Measurements from ENCODE around the gene TECRL.

TECRL gene, protein sequence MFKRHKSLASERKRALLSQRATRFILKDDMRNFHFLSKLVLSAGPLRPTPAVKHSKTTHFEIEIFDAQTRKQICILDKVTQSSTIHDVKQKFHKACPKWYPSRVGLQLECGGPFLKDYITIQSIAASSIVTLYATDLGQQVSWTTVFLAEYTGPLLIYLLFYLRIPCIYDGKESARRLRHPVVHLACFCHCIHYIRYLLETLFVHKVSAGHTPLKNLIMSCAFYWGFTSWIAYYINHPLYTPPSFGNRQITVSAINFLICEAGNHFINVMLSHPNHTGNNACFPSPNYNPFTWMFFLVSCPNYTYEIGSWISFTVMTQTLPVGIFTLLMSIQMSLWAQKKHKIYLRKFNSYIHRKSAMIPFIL

DNA sequence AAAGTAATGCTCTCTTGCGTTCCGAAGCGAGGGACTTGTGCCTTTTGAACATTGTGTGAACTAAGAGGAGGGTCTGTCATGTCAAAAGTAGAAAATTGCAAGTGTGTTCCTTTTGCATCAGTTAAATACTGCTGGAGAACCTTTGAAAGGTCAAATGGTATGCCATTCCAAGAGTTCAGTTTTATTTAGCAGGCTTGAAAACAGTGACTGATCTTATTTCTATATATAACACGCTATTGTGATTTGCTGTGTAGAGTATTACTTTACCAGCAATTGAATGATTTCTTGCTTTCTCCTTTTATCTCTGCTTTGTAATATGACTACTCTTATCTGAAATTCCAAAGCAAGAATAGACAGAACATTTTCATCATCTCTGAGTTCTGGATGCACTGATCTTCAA, at the start of gene TECRL:
TECRL (minus strand) TSS at position 151 of the 400 bp plus-strand sequence; CDS start at position 52, 99 bp downstream.
- no peak for DNase-seq (ENCODE audit: low read depth)
- TF ChIP-seq, protein P1, sequence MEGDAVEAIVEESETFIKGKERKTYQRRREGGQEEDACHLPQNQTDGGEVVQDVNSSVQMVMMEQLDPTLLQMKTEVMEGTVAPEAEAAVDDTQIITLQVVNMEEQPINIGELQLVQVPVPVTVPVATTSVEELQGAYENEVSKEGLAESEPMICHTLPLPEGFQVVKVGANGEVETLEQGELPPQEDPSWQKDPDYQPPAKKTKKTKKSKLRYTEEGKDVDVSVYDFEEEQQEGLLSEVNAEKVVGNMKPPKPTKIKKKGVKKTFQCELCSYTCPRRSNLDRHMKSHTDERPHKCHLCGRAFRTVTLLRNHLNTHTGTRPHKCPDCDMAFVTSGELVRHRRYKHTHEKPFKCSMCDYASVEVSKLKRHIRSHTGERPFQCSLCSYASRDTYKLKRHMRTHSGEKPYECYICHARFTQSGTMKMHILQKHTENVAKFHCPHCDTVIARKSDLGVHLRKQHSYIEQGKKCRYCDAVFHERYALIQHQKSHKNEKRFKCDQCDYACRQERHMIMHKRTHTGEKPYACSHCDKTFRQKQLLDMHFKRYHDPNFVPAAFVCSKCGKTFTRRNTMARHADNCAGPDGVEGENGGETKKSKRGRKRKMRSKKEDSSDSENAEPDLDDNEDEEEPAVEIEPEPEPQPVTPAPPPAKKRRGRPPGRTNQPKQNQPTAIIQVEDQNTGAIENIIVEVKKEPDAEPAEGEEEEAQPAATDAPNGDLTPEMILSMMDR (IDR thresholded peaks at IDR 0.05; ENCODE audit: low read depth, low read length, missing control alignments), result no peak
- in situ Hi-C loops (cut with HindIII; ENCODE audit: low sequenced_read_pairs), result no loop called here
- H3K4me3 ChIP-seq (ENCODE audit: low read depth, low read length), result no peak within 1 kb of the TSS

DNA sequence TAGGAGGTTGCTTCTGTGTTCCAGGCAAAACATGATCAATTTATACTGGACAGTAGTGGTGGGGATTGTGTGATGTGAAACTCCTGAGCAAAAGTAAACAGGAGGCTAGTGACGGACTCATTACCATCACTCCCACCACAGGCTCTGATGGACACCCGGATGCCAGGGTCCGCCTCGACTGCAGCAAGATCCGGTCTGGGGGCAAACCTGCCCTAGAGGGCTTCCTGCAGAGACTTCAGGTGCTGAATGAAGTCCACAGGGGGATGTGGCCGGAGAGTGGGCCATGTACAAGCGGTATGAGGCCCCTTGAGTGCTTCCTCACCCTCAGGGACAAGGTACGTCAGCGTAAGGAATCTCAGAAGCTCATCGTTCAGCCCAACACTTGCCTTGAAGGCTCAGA, 23.4 kb upstream of the TECRL start:
- H3K4me3 ChIP-seq (ENCODE audit: low read depth, low read length), result no peak overlapping the region
- no peak for DNase-seq (ENCODE audit: low read depth)
- in situ Hi-C loops (cut with HindIII; ENCODE audit: low sequenced_read_pairs), result no loop called here
- TF ChIP-seq, protein P1 (IDR thresholded peaks at IDR 0.05; ENCODE audit: low read depth, low read length, missing control alignments), result no peak

DNA sequence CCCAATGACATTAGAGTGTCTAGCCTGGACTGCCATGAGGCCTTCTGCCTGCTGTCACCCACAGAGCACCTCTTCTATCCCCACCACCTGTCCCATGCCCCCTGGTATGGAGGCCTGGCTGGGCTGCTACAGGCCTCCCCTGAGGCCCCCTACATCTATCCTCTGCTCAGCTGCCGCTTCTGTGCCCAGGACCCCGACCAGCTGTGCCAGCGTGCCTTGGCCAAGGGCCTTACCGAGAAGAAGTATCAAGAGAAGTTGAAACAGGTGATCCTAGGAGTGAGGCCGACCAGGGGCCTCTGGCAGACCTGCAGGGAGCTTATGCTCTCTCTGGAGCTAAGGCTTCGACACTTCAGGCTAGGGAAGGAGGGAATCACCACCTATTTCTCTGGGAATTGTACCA, 21.7 kb upstream of the TECRL start:
- in situ Hi-C loops (cut with HindIII; ENCODE audit: low sequenced_read_pairs), result no loop called here
- TF ChIP-seq, protein P1 (IDR thresholded peaks at IDR 0.05; ENCODE audit: low read depth, low read length, missing control alignments), result no peak
- no peak for DNase-seq (ENCODE audit: low read depth)
- H3K4me3 ChIP-seq (ENCODE audit: low read depth, low read length), result no peak overlapping the region

DNA sequence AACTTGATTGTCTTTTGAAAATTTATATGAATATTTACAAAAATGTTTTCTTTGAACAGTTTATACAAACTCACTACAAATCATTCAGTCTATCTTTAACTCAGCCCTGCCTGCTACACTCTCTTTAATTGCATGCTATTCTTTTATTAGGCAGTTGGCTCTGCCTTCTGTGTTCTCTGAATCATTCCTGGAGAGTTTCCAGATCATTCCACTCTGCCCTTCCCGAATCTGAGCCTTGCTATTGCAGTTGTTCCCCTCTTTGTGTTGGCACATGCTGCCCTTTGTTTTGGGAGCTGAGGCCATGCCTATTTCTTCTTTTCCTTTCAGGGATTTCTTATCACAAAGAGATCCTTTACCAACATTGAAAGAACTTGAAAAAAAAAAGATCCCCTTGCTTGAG, 8.7 kb upstream of the TECRL start:
- TF ChIP-seq, protein P1 (IDR thresholded peaks at IDR 0.05; ENCODE audit: low read depth, low read length, missing control alignments), result no peak
- peak; percentile 36 for DNase-seq (ENCODE audit: low read depth)
- no peak overlapping the region for H3K4me3 ChIP-seq (ENCODE audit: low read depth, low read length)
- in situ Hi-C loops (cut with HindIII; ENCODE audit: low sequenced_read_pairs), result no loop called here

DNA sequence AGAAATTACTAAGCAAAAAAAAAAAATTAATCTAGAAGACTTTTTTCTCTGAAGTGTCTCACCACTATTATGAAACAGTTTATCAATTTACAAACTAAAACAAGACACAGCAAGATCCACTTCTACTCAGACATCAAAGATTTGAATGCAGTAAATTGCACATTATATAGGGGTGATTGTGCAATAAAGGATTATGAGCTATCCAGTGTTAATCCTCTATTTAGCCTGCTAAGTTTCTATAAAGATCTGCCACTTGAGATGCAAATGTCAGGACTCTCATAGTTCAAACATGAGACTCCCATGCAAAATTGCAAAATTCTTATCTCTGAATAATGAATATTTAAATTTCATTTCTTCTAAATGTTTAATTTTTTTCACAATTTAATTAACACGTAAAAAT, 2.2 kb downstream of the TECRL start:
- no peak for DNase-seq (ENCODE audit: low read depth)
- no peak overlapping the region for H3K4me3 ChIP-seq (ENCODE audit: low read depth, low read length)
- in situ Hi-C loops (cut with HindIII; ENCODE audit: low sequenced_read_pairs), result no loop called here
- TF ChIP-seq, protein P1 (IDR thresholded peaks at IDR 0.05; ENCODE audit: low read depth, low read length, missing control alignments), result no peak

DNA sequence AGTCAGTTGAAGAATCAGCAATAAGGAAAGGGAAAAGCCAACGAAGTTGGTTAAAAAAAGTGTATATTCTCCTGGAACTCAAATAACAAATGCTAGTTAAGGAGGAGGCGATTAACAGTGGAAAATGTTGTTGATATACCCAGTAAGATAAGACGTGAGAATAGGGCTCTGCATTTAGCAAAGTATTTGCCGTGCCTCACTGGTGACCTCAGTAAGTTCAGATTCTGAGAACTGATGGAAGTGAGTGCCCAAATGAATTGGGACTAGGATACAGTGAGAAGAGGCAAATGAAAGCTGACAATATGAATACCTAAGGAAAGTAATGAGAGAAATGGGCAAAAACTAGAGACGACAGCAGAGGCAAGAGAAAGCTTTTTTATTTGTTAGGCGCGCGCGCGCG, 3.5 kb downstream of the TECRL start:
- TF ChIP-seq, protein P1 (IDR thresholded peaks at IDR 0.05; ENCODE audit: low read depth, low read length, missing control alignments), result no peak
- no peak for DNase-seq (ENCODE audit: low read depth)
- no peak overlapping the region for H3K4me3 ChIP-seq (ENCODE audit: low read depth, low read length)
- in situ Hi-C loops (cut with HindIII; ENCODE audit: low sequenced_read_pairs), result no loop called here
